OCI-LY3 (cell line): ENCODE data around the gene RIPOR1.

ENCODE experiments used
- CTCF ChIP-seq: fragments of 200-600, 300-600 bp; sonication (generic); IDR thresholded peaks from 2 replicates; pipeline ENCODE4 v1.5.1; 2014; ENCODE audit warnings: antibody characterized with exemption, low read length, low read depth
- EZH2phosphoT487 ChIP-seq: fragments of 200-600 bp; shearing (Covaris generic); IDR thresholded peaks from 2 replicates; pipeline ENCODE4 v1.6.1; 2018; ENCODE audit warnings: antibody characterized with exemption, mixed run types, low read depth

GRCh38 chr16:67528222-67528869 is at the start of gene RIPOR1:
- TF ChIP-seq CTCF (no peak), EZH2phosphoT487 (no peak)
